HFFc6 (cell line): ENCODE measurements around the gene MAGEA8. TPM values are rescaled to one million over a fixed set of nuclear protein-coding genes. Genes with fewer than 3 reads are reported as not detected.

Experiments
- total RNA-seq, 6 experiments: library from RNA; stranded (reverse); fragmentation: NEBNext Ultra II Directional; extraction: Animal tissue kit (Norgen Biotek cat#: 25700); gene quantifications; 2 replicates in 1 of 6; 3 replicates in 5 of 6; pipeline ENCODE4 v1.2.3, GENCODE V29; 2021

MAGEA8 gene
- total RNA-seq, 6 experiments from 2014 or later, result not detected

Other genes starting within 250 kb of the MAGEA8 start
- gene TMEM185A, start 249.4 kb upstream of the MAGEA8 start, total RNA-seq, result 10 to 100 TPM; 14.7 to 19.8 (median 16.4) TPM
- gene MAGEA11, start 169.1 kb upstream of the MAGEA8 start, total RNA-seq, result under 1 TPM in 4 of 6 experiments, not detected in 2; 0.16 to 0.23 (median 0.20) TPM
- under 1 TPM; 0.26 to 0.88 (median 0.33) TPM for gene HSFX1, start 107.1 kb upstream of the MAGEA8 start, total RNA-seq
- gene MAGEA9, start 99.3 kb upstream of the MAGEA8 start, total RNA-seq, result not detected
- gene HSFX4, start 48.4 kb downstream of the MAGEA8 start, total RNA-seq, result not detected
- gene EOLA2, start 57.3 kb downstream of the MAGEA8 start, total RNA-seq, result 10 to 100 TPM; 30.1 to 36.7 (median 31.4) TPM